Subcutaneous abdominal adipose tissue (tissue), 5 donors: ENCODE measurements around the gene TLL2.

ENCODE experiments used
- H3K27ac ChIP-seq: one replicate; pipeline ENCODE4 v1.7.0; 2013; ENCODE audit warnings: low read depth, mild to moderate bottlenecking, inconsistent platforms, low read length, moderate library complexity
- H3K27me3 ChIP-seq, 5 donors: one replicate each; pipeline ENCODE4 v1.7.0; 2013; ENCODE audit warnings: low read length in 5 of 5, inconsistent platforms in 1 of 5; ENCODE audit not compliant: control insufficient read depth in 5 of 5, insufficient read depth in 4 of 5
- H3K36me3 ChIP-seq, 5 donors: one replicate each; pipeline ENCODE4 v1.7.0; 2013; ENCODE audit warnings: low read length in 5 of 5; ENCODE audit not compliant: control insufficient read depth in 5 of 5, insufficient read depth in 5 of 5
- H3K4me1 ChIP-seq, 5 donors: one replicate each; pipeline ENCODE4 v1.7.0; 2013; ENCODE audit warnings: low read length in 5 of 5, mild to moderate bottlenecking in 3 of 5, moderate library complexity in 1 of 5; ENCODE audit not compliant: control insufficient read depth in 5 of 5, insufficient read depth in 5 of 5
- H3K4me3 ChIP-seq, 5 donors: one replicate each; pipeline ENCODE4 v1.7.0; 2013; ENCODE audit warnings: low read length in 5 of 5, low read depth in 1 of 5
- H3K9ac ChIP-seq, 5 donors: one replicate each; pipeline ENCODE4 v1.7.0; 2013; ENCODE audit warnings: low read length in 5 of 5, mild to moderate bottlenecking in 4 of 5, moderate library complexity in 3 of 5
- H3K9me3 ChIP-seq, 5 donors: one replicate each; pipeline ENCODE4 v1.7.0; 2013; ENCODE audit warnings: low read length in 5 of 5; ENCODE audit not compliant: control insufficient read depth in 5 of 5
- donor health status: healthy.
- donor health status: healthy.
- donor health status: healthy.
- donor health status: healthy.
- donor health status: healthy.

TLL2 gene

DNA sequence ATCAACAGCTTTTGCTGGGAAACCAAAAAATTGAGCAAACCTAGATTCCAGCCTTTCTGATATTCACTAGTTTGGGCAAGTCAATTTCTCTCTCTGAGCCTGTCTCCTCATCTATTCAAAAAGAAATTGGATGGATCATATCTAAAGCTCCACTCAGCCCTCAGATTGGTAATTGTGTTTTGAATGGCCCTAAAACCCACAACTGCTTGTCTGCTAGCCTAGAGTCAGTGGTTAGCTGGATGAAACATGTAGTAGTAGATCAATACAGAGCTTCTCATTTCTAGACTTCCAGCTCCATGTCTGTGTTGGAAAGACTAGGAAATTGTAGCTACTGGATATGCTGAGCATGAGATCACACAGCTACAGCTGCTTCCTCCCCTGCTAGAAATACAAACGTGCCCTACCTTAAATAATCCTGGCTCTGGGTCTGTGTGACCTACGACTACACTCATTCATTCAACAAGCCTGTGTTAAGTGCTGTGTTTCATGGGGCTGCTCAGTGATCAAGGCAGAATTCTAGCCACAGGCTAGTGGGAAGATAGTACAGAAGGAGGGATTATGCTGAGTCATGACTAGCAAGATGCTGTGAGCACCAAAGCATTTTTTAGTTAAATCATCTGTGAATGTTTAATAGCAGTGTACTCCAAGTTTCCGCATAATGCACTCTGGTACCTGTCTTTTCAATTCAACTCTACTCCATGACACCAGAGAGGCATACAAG, 193.8 kb downstream of the TLL2 start:
- H3K9me3 ChIP-seq: no peaks in the 10 kb centered on the region
- peaks cover 0 to 9% (median 7%) of the 10 kb centered on the region in 5 donors for H3K27me3 ChIP-seq
- no peak overlapping the region for H3K4me3 ChIP-seq
- H3K9ac ChIP-seq: no peak overlapping the region
- no peaks in the 10 kb centered on the region for H3K36me3 ChIP-seq
- no peaks in the 10 kb centered on the region for H3K4me1 ChIP-seq
- H3K27ac ChIP-seq: no peak overlapping the region

DNA sequence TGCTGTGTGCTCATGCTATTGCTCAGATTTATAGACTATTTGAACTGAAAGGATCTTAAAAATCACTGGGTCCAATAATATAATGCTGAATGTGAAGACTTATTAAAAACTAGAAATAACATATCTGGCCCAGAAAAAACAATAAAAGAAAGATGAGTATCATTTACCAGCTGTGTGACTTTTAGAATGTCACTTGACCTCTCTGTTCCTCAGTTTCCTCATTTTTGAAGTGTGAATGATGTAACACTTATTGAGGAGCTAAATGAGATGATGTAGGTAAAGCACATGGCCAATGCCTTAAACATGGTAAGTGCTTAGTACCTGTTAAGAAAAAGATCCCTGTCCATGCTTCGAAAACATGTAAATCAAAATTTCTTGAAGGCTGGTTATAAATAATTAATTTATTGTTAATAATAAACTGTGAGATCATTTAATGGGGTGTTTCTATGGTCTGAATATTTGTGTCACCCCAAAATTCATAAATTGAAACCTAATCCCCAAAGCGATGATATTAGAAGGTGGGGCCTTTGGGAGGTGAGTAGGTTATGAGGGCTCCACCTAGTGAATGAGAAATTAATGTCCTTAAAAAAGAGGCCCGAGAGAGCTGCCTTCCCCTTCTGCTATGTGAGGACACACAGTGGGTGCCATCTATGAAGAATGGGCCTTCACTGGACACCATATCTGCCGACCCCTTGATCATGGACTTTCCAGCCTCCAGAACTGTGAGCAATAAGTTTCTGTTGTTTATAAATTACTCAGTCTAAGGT, 196.5 kb downstream of the TLL2 start:
- H3K27ac ChIP-seq: no peak overlapping the region
- H3K4me3 ChIP-seq: no peak overlapping the region
- H3K9ac ChIP-seq: no peak overlapping the region
- no peaks in the 10 kb centered on the region for H3K36me3 ChIP-seq
- H3K4me1 ChIP-seq: no peaks in the 10 kb centered on the region
- peaks cover 0 to 12% (median 4%) of the 10 kb centered on the region in 5 donors for H3K27me3 ChIP-seq
- no peaks in the 10 kb centered on the region for H3K9me3 ChIP-seq
